ENCODE measurements around the gene RAET1G.
"Not testable (repeated sequence)": the region's sequence is repeated elsewhere in the genome, so short reads cannot be mapped to it uniquely, and the experiment has no call there.

RAET1G gene

GRCh38 chr6:149891864-149892263 lies 31.1 kb downstream of the RAET1G start:
- DNase-seq, result not testable (repeated sequence)

- no peak for DNase-seq
These were observed 31.7 kb downstream of the RAET1G start for GRCh38 chr6:149891259-149891658.

- DNase-seq, result no peak
These were observed 32.3 kb downstream of the RAET1G start for GRCh38 chr6:149890629-149891045.

GRCh38 chr6:149889326-149889725 lies 33.6 kb downstream of the RAET1G start:
- no peak for DNase-seq

- no peak for DNase-seq
These were observed 34.3 kb downstream of the RAET1G start for GRCh38 chr6:149888659-149889058.

- DNase-seq, result no peak
These were observed 34.8 kb downstream of the RAET1G start for GRCh38 chr6:149888093-149888492.

GRCh38 chr6:149887343-149887742 lies 35.6 kb downstream of the RAET1G start:
- DNase-seq, result no peak

- no peak for DNase-seq
These were observed 37.0 kb downstream of the RAET1G start for GRCh38 chr6:149885888-149886287.

GRCh38 chr6:149884617-149885016 lies 38.3 kb downstream of the RAET1G start:
- no peak for DNase-seq

- DNase-seq, result no peak
These were observed 38.7 kb downstream of the RAET1G start for GRCh38 chr6:149884215-149884614.

- no peak for DNase-seq
These were observed 41.1 kb downstream of the RAET1G start for GRCh38 chr6:149881860-149882259.

- DNase-seq, result no peak
These were observed 41.7 kb downstream of the RAET1G start for GRCh38 chr6:149881066-149881766.

- no peak for DNase-seq
These were observed 45.3 kb downstream of the RAET1G start for GRCh38 chr6:149877659-149878058.

GRCh38 chr6:149876241-149876933 lies 46.5 kb downstream of the RAET1G start:
- no peak for DNase-seq

- DNase-seq, result no peak
These were observed 50.7 kb downstream of the RAET1G start for GRCh38 chr6:149872233-149872632.

GRCh38 chr6:149871182-149871581 lies 51.7 kb downstream of the RAET1G start:
- DNase-seq, result no peak

GRCh38 chr6:149869275-149869892 lies 53.5 kb downstream of the RAET1G start:
- no peak for DNase-seq

- DNase-seq, result no peak
These were observed 54.9 kb downstream of the RAET1G start for GRCh38 chr6:149867876-149868640.
